Hematopoietic multipotent progenitor cell treated with erythropoietin and hydrocortisone succinate and interleukin-3 and kit ligand, for 6 days (in vitro differentiated cells): ENCODE measurements around the gene TMEM179.

Source experiments
- DNase-seq: peaks from one replicate; pipeline ENCODE4 v3.0.0-alpha.2; 2015

The TMEM179 gene

DNA sequence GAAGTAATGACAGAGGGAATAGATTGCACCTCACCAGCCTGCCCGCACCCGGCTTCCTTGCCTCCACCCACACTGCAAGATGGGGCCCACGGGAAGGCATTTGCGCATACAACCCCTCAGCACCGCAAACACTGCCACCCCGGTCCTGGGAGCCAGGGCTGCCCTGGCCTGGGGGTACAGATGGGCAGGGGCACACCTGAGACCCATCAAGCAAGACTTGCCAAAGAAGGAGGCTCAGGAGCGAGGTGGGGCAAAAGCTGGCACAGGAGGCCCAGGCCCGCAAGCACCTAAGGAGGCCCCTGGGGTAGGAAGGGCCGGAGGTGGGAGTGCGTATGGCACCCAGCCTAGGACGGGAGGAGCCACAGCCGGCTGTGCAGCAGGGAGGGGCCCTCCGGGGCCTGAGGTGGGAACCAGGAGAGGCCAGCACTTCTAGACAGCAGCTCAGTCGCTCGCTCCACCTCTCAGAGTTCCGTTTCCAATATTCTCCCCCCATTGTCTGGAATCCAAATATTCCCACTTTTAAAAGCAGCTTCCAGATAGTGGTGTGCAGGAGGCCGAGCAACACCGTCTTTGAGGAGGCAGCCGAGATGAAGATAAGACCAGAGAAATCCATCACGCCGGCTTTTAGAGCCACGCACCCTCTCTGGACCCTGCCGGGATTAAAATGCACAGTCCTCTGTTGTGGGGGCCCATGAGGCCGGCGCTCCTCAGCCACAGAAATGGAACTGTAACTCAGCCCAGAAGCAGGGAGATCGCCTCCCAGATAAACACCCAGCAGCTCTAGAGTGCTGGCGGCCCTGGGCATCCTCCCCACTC lies 37.2 kb downstream of the TMEM179 start:
- DNase-seq, result no peak

- no peak for DNase-seq
These were observed 39.6 kb downstream of the TMEM179 start for GRCh38 chr14:104564744-104565679.

GRCh38 chr14:104563742-104564615 lies 40.6 kb downstream of the TMEM179 start:
- DNase-seq, result peak; percentile 76

GRCh38 chr14:104563191-104563741 lies 41.3 kb downstream of the TMEM179 start:
- no peak for DNase-seq

GRCh38 chr14:104562606-104563005 lies 42.0 kb downstream of the TMEM179 start:
- DNase-seq, result no peak

- no peak for DNase-seq
These were observed 42.7 kb downstream of the TMEM179 start for GRCh38 chr14:104561632-104562495.

DNA sequence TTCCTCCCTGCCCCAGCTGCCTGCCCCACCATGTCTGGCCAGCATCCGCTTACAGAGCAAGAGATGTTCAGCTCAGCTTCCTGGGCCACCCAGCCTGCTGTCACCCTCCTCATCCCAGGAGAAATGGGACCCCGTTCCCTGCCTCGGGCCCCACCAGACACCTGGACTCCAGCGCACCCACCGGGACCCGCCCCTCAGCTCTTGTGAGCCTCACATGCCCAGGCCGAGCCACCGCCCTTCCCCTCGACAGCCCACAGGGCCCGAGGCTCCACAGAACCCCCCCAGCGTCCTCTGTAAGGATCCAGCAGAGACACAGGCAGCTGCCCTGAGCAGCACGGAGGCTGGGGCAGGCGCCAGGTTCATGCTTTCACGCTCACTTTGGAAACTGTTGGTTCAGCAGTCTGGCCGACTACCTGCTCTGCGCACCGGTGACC lies 43.4 kb downstream of the TMEM179 start:
- no peak for DNase-seq

DNA sequence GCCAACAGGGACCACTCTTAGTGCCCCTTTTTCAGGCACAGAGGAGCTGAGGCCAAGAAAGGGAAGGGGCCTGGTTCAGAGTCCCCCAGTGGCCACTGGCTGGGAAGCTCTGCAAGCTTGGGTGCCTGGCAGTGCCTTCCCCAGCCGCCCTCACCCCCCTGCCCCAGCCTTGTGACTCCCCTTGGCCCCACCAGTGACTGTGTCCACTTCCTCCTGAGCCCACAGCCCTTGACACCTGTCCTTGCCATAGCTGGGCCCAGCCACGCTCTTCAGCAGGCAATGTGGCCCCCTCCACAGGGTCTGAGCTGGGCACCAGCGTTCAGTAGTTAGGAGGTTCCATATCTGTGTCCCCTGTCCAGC lies 44.0 kb downstream of the TMEM179 start:
- no peak for DNase-seq

GRCh38 chr14:104559804-104560585 lies 44.6 kb downstream of the TMEM179 start:
- DNase-seq, result no peak

DNA sequence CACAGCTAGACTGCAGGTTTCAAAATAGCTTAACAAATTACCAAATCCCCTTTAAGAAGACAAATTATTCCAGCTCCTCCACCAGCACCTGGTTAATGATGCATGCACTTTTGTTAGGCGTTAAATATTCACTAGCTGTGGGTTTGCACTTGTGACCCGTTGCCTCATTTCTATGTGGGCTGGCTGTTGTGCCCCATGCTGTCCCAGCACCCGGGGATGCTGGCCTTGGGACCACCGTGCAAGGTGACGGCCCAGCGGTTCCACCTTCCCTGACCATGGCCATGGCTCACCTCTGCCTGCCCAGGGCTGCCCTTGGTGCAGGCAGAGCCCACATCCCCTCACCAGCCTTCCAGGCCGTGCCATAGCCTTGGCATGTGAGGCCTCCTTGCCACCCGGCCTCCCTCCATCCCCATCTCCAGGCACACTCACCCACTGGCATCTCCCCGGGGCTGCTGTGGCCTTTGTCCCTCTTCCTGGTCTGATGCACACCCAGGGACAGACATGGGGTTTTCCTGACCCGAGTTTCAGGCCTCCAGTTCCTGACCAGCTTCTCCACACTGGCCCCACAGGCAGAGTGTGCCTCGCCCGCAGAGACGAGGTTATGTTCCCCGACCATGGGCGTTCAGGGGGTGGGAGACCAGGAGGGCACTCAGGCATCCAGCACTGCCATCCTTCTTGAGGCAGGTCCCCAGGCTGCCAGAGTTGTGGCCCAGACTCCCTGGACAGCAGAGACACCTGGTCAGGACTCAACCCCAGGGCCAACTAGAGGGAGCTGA lies 45.4 kb downstream of the TMEM179 start:
- no peak for DNase-seq

DNA sequence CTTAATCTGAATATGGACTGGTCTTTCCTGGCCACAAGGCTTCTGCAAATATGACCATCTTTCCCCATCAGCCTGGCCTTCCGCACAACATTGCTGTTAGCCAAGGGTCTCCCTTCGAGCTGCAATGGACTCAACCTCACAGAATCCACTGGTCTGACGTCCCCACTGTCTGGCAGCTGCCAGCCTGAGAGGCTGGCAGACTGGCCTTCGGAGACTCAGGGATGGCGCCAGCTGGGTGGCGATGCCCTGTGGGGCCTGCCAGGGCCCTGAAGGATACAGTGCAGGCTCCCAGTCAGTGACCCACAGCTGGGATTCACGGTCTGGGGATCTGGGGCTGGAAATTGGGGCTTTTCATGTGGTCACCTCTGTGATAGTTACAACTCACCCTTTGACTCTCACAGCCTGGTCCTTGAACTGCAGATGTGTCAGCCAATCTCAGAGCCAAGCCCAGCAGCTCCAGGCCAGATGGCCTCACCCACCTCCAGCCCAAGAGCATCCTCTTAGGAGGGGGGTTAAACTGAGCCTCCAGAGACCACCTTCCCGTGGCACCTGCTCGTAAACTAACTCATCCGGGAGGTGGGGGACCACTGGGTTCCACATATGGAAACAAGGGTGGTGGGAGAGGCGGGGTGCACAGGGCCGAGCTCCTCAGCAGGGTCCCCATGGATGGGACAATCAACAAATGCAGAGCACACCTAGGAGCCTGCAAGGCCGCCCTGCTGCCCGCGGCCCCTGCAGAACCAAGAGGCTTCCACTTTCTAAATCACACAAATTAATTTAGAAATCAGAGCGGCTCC lies 46.1 kb downstream of the TMEM179 start:
- DNase-seq, result no peak

GRCh38 chr14:104557766-104558165 lies 46.8 kb downstream of the TMEM179 start:
- DNase-seq, result no peak

DNA sequence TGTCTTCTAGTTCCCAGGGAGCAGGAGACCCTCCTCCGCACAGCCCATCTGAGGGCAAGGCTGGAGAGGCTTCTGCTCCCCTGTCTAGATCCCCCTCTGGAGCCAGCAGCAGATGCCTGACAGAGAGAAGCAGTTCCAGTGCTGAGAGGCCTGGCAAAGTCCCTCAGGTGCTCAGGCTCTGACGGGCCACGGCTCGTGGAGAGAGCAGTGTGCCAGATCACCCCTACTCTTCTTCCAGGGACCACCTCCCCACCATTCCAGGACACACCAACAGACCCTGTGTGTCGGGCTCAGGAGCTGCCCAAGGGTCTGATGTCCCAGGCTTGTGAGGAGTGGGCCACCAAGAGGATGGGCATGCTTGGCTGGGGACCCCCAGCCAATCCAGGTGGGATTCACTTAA lies 47.5 kb downstream of the TMEM179 start:
- no peak for DNase-seq

DNA sequence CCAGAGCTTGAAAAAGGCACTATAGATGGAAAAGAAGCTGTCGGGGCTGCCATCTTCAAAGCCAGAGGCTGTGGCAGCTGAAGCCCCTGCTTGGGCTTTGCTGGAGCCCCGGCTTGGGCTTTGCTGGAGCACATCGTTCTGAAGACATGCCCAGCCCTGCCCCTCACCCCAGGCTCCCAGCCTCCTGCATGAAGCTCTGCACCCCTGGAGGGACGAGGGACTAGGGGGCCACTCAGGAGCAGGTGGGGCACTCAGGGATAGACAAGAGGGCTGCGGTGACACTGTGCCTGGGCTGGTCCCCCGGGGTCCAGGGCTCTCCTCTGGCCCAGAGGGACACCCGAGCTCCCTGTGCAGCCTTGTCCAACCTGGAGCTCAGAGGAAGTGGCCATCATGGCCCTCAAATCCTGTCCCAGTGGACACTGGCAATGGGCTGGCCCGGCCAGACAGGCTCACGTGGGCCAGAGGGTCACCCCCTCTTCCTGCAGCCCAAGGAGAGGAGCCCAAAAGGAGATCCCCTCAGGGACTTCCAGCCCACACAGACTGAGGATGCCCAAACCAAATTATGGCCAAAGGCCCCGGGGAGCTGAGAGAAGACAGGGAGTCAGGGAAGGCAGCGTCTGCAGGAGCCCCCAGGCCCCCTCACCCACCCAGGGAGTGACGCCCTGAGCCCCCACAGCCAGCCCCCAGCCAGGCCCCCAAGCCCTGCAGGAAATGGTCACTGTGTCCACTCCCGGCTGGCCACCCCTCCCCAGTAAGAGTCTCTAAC lies 48.1 kb downstream of the TMEM179 start:
- no peak for DNase-seq

- DNase-seq, result no peak
These were observed 48.9 kb downstream of the TMEM179 start for GRCh38 chr14:104555430-104556255.

GRCh38 chr14:104554608-104555429 lies 49.8 kb downstream of the TMEM179 start:
- no peak for DNase-seq
